Measurements from ENCODE around the gene TOB2.

TOB2 gene

DNA sequence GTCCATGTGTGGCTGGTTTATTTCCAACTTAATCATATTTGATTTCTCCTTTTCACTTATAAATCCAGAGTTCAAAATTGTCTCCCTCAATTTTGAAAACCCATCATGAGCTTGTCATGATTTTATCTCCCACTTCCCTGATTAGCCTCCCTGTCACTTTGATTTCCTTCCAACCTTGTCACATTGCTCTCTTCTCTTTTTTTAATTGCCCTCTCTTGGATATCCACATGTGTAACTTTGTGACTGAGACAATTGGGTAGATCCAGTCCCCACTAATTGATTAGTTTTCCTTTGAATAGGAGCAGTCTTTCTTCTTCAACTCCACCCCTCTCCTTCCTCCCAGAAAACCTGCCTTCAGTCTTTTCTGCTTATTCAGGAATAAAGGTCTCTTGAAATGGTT lies 62.5 kb downstream of the TOB2 start:
- no peak for DNase-seq (ENCODE audit: low read depth)

Measured in EH (cell line).